ENCODE data around the gene BCL3. TPM values are rescaled to one million over a fixed set of nuclear protein-coding genes. Genes with fewer than 3 reads are reported as not detected.

Gene BCL3
- total and polyA plus RNA-seq, 2 of the 13 experiments (the other 11 are each of a cell fraction or from before 2014, with no cell fraction given) = 2.3 to 4.0 TPM

DNA sequence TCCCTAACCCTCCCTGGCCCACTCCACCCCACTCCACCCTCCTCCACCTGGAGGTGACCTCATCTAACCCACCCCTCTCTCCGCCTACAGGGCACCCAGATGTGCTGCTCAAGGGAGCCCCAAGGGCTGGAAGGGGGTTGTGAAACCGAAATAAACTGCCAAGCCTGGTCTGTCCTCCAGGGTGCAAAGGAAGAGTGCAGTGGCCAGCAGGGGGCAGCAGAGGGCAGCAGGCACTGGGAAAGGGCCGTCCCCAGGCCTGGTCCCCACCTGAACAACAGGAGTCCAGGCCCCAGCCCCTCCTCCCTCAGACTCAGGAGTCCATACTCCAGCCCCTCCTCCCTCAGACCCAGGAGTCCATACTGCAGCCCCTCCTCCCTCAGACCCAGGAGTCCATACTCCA, 52.0 kb downstream of the BCL3 start (continued):
- TF ChIP-seq, protein P1, sequence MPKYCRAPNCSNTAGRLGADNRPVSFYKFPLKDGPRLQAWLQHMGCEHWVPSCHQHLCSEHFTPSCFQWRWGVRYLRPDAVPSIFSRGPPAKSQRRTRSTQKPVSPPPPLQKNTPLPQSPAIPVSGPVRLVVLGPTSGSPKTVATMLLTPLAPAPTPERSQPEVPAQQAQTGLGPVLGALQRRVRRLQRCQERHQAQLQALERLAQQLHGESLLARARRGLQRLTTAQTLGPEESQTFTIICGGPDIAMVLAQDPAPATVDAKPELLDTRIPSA (CRISPR knock-in tag; IDR thresholded peaks at IDR 0.05; ENCODE audit: borderline replicate concordance) = no peak
- TF ChIP-seq, protein P2, sequence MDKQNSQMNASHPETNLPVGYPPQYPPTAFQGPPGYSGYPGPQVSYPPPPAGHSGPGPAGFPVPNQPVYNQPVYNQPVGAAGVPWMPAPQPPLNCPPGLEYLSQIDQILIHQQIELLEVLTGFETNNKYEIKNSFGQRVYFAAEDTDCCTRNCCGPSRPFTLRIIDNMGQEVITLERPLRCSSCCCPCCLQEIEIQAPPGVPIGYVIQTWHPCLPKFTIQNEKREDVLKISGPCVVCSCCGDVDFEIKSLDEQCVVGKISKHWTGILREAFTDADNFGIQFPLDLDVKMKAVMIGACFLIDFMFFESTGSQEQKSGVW (CRISPR knock-in tag; IDR thresholded peaks at IDR 0.05; ENCODE audit: borderline replicate concordance) = no peak
- no peak for TF ChIP-seq SMYD3 (CRISPR knock-in tag; IDR thresholded peaks at IDR 0.05)
- 0 out of 2 replicates have a peak, but pooled peaks have one; percentile 61 for TF ChIP-seq RFXANK (CRISPR knock-in tag; IDR thresholded peaks at IDR 0.05)
- TF ChIP-seq, protein P3, sequence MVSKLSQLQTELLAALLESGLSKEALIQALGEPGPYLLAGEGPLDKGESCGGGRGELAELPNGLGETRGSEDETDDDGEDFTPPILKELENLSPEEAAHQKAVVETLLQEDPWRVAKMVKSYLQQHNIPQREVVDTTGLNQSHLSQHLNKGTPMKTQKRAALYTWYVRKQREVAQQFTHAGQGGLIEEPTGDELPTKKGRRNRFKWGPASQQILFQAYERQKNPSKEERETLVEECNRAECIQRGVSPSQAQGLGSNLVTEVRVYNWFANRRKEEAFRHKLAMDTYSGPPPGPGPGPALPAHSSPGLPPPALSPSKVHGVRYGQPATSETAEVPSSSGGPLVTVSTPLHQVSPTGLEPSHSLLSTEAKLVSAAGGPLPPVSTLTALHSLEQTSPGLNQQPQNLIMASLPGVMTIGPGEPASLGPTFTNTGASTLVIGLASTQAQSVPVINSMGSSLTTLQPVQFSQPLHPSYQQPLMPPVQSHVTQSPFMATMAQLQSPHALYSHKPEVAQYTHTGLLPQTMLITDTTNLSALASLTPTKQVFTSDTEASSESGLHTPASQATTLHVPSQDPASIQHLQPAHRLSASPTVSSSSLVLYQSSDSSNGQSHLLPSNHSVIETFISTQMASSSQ (IDR thresholded peaks at IDR 0.05; ENCODE audit: low read depth) = no peak
- TF ChIP-seq, protein P3 (CRISPR knock-in tag; IDR thresholded peaks at IDR 0.05; ENCODE audit: borderline replicate concordance) = no peak
- TF ChIP-seq TBX3 (IDR thresholded peaks at IDR 0.05; ENCODE audit: borderline replicate concordance) = no peak
- peak; percentile 32; the same call in 1 of the 2 replicates for TF ChIP-seq FOXA3 (CRISPR knock-in tag; IDR thresholded peaks at IDR 0.05)
- no peak for TF ChIP-seq ZNF251 (CRISPR knock-in tag; IDR thresholded peaks at IDR 0.05)
- TF ChIP-seq ZNF619 (CRISPR knock-in tag; IDR thresholded peaks at IDR 0.05) = no peak
- no peak for TF ChIP-seq MIER3 (CRISPR knock-in tag; IDR thresholded peaks at IDR 0.05; ENCODE audit: borderline replicate concordance)
- TF ChIP-seq ZNF17 (CRISPR knock-in tag; IDR thresholded peaks at IDR 0.05) = no peak
- peak; percentile 44; the same call in 1 of the 2 replicates for TF ChIP-seq CBFB (CRISPR knock-in tag; IDR thresholded peaks at IDR 0.05)
- TF ChIP-seq, protein P4, sequence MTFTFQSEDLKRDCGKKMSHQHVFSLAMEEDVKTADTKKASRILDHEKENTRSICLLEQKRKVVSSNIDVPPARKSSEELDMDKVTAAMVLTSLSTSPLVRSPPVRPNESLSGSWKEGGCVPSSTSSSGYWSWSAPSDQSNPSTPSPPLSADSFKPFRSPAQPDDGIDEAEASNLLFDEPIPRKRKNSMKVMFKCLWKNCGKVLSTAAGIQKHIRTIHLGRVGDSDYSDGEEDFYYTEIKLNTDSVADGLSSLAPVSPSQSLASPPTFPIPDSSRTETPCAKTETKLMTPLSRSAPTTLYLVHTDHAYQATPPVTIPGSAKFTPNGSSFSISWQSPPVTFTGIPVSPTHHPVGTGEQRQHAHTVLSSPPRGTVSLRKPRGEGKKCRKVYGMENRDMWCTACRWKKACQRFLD (CRISPR knock-in tag; IDR thresholded peaks at IDR 0.05; ENCODE audit: borderline replicate concordance) = no peak
- 0 out of 2 replicates have a peak, but pooled peaks have one; percentile 61 for TF ChIP-seq ZBTB7A (CRISPR knock-in tag; IDR thresholded peaks at IDR 0.05)
- no peak; the same call in 1 of the 2 replicates for TF ChIP-seq MTF2 (CRISPR knock-in tag; IDR thresholded peaks at IDR 0.05; ENCODE audit: borderline replicate concordance)
- peak; percentile 53 for TF ChIP-seq MED1 (CRISPR knock-in tag; IDR thresholded peaks at IDR 0.05)
- TF ChIP-seq, protein P5, sequence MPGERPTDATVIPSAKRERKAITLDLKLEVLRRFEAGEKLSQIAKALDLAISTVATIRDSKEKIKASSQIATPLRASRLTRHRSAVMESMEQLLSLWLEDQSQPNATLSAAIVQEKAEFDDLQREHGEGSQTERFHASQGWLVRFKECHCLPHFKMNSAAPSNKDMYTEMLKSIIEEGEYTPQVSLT (CRISPR knock-in tag; IDR thresholded peaks at IDR 0.05; ENCODE audit: borderline replicate concordance, low read depth) = no peak
- peak; percentile 80 for TF ChIP-seq ZMYM3 (CRISPR knock-in tag; IDR thresholded peaks at IDR 0.05)
- TF ChIP-seq ZNF501 (CRISPR knock-in tag; IDR thresholded peaks at IDR 0.05) = no peak
- TF ChIP-seq, protein P6, sequence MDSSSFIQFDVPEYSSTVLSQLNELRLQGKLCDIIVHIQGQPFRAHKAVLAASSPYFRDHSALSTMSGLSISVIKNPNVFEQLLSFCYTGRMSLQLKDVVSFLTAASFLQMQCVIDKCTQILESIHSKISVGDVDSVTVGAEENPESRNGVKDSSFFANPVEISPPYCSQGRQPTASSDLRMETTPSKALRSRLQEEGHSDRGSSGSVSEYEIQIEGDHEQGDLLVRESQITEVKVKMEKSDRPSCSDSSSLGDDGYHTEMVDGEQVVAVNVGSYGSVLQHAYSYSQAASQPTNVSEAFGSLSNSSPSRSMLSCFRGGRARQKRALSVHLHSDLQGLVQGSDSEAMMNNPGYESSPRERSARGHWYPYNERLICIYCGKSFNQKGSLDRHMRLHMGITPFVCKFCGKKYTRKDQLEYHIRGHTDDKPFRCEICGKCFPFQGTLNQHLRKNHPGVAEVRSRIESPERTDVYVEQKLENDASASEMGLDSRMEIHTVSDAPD (CRISPR knock-in tag; IDR thresholded peaks at IDR 0.05) = no peak
